GM21390 (cell line): ENCODE measurements around the gene MBLAC1.

Source experiments
- ATAC-seq: cut with Tn5 transposase; IDR thresholded peaks from one replicate; pipeline ENCODE4 v1.9.1; 2021; ENCODE audit not compliant: unreplicated experiment

The MBLAC1 gene

GRCh38 chr7:100152937-100153666 is 26.3 kb downstream of the MBLAC1 start:
- no peak for ATAC-seq

- ATAC-seq: no peak
Measured at GRCh38 chr7:100153708-100154535, 27.2 kb downstream of the MBLAC1 start.

DNA sequence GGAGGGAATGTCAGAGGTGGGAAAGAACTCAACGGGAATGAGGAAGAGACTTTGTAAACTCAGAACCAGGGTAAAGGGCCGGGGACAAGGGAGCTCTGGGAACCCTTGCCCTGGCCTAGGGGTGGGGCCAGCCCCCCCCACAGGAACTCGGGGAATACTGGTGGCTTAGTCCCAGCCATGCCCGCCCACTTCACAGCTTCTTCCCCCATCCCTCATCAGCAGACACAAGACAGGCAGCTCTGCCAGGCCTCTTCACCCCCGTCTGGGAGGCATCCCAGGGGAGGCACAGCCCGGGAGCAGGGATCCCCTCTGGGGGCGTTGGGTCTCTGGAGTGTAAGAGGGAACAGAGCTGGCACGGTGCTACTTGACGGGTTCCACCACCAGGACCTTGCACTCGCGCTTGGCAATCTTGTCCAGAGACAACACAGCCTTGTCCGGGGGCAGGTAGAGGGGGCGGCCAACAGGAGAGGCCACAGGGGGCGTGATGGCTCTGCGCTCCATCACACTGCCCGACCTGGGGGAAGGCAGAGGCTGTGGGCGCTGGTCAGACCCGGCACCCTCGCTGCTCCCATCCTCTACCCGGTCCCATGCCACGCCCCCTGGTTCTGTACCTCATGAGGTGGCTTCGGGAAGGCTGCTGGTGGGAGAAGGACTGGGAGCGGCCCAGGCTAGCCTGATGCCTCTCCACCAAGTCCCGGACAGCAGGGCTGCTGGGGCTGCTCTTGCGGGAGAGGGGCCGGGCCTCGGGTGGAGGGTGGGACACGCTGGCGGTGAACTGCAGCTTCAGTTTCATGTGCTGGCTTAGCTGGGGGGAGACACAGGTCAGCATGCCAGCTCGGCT is 28.1 kb downstream of the MBLAC1 start:
- no peak for ATAC-seq

DNA sequence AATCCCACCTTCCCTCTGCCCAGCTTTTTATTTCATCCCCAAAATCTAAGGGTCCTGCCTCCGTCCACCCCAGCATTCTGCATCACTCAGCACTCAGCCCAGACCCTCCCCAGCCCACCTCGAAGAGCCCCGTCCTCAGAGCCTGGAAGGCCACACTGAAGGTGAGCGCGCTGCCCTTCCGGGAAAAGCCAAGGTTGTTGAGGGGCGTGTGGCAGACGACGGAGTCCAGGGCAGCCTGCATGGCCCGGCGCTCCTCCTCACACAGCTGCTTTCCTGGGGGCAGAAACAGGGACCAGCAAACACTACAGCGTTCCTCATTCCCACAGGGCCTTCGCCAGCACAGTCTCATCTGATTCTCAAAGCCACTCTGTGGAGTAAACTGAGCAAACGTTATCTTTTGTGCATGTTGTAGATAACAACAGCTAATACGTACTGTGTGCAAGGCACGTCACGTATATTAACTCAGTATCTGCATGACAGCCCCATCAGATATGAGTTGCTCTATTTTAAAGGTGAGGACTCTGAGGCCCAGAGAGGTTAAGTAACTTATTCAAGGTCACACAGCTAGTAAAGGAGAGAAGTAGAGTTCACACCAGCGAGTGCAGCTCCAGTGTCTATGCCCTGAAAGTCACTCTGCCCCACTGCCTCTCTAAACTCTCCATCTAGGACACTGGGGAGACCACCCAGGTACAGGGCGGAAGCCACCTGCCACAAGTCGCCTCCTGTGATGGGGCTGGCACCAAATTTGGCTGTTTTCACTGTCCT is 29.0 kb downstream of the MBLAC1 start:
- no peak for ATAC-seq

DNA sequence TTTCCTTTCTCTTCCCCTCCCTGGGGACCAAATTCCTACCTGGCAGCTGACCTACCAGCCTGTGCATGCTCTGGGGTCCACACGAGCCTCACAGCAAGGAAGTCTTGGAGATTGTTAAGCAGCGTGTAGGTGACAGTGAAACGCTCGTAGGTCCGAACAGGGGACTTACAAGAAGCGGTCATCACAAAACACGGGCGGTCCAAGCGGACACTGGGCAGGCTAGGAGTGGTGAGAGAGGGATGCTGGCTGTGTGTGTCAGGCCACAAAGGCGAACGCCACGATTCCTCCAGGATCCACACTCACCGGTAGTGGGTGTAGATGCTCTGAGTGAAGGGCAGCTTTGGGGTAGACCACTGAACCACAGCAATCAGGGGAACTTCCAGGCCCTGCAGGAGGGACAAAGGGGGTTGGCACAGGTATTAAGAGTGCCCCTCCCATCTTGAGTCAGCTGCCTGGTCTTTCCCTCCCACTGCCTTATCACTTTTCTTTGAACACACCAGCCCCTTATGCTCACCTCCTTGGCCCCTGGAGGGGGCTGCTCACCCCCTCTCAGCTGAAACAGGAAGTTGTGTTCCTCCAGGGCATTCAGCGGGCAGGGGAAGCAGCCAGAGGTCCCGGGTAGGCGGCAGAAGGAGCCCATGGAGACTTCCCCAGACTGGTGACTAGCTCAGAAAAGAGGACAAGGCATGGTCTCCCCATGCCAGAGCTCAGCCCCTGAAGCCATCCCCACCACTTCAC is 29.7 kb downstream of the MBLAC1 start:
- ATAC-seq: no peak

- ATAC-seq: no peak
Measured at GRCh38 chr7:100157069-100157333, 30.2 kb downstream of the MBLAC1 start.

DNA sequence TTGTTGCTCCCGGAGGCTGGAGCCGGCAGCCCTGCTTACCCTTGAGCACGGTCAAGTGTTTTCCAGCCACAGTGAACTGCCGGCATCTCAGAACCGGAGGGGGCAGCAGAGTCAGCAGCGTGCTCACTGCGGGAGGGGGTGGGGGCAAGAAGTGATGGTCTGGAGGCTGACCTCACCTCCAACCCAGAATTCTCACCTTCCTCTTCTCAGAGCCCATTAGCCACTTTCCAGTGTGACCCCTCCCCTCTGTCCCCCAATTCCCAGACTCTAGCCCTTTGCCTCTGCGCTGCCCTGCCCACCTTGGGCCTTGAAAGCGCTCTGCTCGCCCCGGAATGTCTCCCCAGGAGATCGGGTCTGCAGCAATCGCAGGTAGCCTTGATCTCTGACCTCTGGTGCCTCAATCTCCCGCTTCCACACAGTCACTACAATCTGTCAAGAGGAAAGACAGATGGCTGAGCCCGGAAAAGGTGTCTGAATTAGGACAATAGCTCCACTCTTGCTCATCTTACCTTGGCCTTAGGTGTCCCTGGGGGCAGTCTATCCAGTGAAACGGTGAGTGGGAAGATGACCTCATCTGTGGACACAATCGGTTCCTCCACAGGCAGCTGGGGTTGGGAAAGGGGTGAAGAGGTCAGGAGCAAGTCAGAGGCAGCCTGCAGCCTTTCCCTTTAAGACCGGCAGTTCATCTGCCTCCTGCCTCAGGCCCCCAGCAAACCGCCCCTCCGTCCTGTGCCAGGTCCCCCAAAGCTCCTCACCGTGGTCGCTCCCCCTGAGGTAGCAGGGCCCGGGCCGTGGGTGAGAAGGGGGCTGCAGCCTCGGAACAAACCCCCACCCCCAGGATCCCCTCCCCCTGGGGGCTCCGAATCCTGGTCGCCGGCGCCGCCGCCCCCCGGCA is 30.8 kb downstream of the MBLAC1 start:
- ATAC-seq: no peak

- peak; percentile 81 for ATAC-seq
Measured at GRCh38 chr7:100158229-100159098, 31.7 kb downstream of the MBLAC1 start, which contains the start of gene TRAPPC14. TSS of gene TRAPPC14 (minus strand) at chr7:100158723. CDS start at chr7:100158499, 224 bp downstream.

DNA sequence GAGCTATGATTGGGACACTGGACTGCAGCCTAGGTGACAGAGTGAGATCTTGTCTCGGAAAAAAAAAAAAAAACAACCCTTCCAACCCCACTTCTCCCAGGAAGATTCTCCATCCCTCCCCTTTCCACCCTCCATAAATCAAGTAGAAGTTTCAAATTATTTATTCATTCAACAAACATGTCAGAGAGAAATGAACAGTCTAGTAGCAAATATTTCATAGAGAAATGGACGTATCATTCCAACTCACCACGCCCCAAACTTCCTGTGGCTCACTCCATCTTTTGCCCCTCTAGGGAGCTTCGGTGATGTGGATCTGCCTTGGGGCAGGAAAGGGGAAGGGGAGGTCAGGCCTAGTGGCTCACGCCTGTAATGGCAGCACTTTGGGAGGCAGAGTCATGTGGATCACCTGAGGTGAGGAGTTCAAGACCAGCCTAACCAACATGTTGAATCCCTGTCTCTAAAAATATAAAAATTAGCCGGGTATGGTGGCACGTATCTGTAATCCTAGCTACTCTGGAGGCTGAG is 32.4 kb downstream of the MBLAC1 start:
- ATAC-seq: no peak

GRCh38 chr7:100160067-100160466 is 33.3 kb downstream of the MBLAC1 start:
- ATAC-seq: no peak

DNA sequence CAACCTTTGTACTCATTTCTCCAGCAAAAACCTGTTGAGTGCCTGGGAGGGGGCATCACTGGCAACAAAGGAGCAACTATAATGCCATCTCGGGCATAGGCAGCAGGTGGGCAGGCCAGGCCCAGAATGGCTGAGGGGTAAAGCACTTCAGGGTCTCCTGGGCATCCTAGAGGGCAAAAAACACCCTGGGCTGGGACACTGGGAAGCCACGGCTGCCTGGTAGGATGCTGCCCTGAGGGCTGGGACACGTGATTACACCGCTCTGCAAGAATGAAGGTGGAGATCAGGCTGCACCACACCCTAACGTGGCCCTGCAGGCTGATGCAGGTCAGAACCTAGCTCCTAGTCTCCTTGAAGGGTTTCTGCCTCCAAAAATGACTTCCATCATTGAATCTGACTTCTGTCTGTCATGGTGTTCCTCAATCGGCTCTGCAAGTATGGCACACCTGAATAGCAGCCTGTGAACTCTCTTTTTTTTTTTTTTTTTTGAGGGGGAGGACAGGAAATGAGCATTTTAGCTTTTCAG is 36.3 kb downstream of the MBLAC1 start:
- ATAC-seq: no peak

DNA sequence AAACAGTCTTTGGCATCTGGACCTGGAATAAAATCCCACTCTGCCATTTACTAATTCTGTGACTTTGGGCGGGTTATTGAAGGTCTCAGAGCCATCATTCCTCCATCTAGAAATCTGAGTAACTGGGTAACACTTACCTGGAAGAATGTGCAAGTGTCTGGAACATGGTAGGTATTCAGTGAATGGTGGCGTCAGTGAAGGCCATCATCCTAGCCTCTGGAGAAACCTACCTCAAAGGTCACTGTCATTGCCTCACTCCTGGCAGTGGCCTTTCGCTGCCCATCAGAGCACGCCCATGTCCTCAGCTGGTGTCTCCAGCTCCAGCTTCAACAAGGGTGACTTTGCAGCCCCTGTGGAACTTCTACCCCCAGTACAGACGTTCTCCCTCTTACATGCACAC is 37.1 kb downstream of the MBLAC1 start:
- no peak for ATAC-seq

DNA sequence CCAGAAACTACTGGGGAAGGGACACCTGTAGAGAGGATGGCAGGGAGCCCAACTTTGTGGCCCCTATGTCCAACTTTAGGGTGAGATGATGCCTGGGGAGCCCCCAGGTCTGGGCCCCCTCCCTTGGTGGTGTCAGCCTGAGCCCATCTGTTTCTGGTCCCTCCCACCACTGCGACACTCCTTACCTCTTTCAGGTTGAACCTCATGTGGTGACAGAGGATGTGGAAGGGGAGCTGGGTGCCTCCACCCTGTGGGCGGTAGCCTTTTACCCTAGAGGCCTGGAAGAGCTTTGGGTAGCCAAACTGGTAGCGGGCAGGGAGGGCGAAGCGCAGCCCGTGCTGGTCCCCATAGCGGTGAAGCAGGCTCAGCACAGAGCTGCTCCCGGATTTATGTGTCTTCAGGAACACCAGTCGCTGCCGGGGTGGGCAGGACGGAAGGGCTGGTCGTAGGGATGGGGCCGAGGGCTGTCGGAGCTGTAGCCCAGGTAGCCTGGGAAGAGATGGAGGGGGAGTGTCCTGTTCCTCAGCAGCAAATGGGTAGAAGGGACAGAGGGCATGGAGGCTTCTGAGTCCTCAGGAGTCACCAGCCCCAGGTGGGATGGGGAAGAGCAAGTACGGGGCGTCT is 39.7 kb downstream of the MBLAC1 start:
- ATAC-seq: no peak

DNA sequence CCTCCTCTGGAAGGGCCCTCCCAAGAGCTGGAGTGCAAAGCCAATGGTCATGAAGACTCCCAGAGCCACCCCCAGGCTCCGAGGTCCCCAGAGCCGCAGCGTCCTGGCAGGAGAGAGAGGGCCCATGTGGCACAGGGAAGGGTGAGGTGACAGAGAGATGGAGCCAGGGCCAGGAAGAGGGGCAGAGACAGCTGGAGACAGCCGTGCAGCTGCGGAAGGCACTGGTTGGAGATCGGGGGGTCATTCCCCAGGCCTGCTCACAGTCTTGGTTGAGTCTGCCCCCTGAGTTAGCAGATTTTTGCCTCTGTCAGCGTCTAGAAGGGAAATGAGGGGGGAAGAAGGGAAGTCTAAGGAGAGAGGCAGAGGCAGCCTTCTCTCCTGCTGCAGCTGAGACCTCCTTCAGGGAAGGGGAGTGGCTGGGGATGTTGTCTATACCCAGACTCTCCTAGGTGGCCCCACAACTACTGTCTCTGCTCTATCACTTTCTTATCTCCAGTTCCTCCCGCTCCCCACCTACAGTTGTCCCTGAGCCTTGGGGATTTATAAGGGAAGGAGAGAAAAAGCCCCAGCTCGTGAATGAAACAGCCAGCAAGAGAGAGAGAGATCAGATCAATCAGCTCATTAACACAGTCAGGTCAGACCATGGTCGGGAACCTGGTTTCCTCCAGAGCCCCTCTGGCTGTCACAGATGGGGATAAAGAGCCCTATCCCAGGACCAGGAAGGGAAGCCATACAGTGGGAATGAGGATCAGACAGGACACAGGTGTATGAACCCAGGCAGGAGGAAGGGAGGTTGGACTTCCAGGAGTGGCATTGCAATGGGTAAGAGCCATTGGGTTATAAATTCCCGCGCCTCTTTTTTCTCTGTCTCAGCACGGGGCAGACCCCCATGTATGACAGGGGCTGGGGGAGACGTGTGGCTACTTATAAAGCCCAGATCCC is 40.5 kb downstream of the MBLAC1 start:
- no peak for ATAC-seq

- no peak for ATAC-seq
Measured at GRCh38 chr7:100167912-100168323, 41.2 kb downstream of the MBLAC1 start.

GRCh38 chr7:100169147-100169850 is 42.5 kb downstream of the MBLAC1 start:
- no peak for ATAC-seq
